Measurements from ENCODE around the gene PLEKHA8. TPM values are rescaled to one million over a fixed set of nuclear protein-coding genes. Genes with fewer than 3 reads are reported as not detected.

PLEKHA8 gene
- total RNA-seq, 4 donors from 2014 or later, result 5.7 to 12.4 (median 7.2) TPM

DNA sequence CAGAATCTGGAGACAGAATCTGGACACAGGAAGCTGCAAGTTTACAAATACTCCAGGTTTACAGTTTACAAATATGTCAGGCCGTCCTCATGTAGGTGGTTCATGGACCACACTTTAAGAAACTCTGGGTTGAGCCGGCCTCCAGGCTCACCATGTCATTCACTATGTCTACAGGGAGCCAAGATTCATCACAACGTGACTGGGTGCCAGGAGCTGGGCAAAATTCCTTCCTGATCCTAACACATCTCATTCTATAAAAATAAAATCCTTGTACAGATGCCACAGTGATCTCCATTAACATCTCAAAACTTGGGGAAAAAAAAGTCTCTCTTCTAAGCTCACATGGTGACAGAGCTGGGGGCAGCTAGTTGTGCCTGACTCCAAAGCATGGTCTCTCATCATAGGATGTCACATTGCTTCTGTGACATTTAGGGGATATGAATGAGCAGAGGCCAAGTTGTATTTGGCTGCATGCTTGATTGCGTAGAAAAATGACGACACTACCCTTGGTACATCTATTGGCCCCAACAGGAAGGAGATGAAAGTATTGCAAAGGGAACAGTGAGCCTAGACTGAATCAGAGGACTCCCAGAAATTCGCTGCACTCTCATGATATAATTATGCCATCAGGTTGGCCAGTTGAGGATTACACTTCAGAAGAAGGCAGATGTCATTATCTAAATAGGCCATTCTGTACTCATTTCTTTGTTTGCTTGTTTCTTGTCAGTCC, 142.4 kb downstream of the PLEKHA8 start:
- Histone ChIP-seq H3K4me1 (peaks cover 66% of the 10 kb centered on the region), H3K36me3 (no peaks in the 10 kb centered on the region), H3K27ac (no peak overlapping the region), H3K27me3 (no peaks in the 10 kb centered on the region), H3K4me3 (no peak overlapping the region), H3K9me3 (no peaks in the 10 kb centered on the region)
- WGBS, result 64% methylated on average over 6 of the region's 6 CpGs
- TF ChIP-seq POLR2A (IDR thresholded peaks at IDR 0.05), result no peak
- no peak for TF ChIP-seq POLR2AphosphoS5 (IDR thresholded peaks at IDR 0.05)
- TF ChIP-seq, protein P1, sequence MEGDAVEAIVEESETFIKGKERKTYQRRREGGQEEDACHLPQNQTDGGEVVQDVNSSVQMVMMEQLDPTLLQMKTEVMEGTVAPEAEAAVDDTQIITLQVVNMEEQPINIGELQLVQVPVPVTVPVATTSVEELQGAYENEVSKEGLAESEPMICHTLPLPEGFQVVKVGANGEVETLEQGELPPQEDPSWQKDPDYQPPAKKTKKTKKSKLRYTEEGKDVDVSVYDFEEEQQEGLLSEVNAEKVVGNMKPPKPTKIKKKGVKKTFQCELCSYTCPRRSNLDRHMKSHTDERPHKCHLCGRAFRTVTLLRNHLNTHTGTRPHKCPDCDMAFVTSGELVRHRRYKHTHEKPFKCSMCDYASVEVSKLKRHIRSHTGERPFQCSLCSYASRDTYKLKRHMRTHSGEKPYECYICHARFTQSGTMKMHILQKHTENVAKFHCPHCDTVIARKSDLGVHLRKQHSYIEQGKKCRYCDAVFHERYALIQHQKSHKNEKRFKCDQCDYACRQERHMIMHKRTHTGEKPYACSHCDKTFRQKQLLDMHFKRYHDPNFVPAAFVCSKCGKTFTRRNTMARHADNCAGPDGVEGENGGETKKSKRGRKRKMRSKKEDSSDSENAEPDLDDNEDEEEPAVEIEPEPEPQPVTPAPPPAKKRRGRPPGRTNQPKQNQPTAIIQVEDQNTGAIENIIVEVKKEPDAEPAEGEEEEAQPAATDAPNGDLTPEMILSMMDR (IDR thresholded peaks at IDR 0.05), result no peak
- TF ChIP-seq EP300 (IDR thresholded peaks at IDR 0.05), result no peak
- DNase-seq (ENCODE audit: low spot score in 2 of 2), result no peak

DNA sequence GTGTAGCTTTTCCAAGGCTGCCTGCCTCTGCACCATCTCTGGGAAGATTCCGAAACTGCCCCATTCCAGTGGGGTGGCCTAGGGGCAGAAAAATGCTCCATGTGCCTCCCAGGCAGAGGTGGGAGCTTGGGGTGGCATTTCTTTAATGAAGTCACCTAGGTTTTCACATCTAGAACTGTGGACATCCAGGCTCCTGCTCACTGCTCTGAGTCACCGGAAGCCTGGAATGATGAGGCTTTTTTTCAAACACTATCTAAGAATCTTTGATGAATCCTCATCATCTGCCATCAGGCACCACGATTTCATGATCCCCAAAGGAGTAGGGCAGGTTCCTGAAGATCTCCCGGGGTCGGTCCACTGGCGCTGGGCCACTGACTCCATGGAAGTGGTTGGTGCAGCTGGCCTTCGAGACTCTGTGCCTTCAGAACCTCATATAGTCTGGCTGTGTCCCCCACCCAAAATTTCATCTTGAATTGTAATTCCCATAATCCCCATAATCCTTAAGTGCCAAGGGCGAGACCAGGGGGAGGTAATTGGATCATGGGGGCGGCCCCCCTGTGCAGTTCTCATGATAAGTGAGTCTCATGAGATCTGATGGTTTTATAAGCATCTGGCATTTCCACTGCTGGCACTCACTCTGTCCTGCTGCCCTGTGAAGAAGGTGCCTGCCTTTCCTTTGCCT, 143.7 kb downstream of the PLEKHA8 start:
- Histone ChIP-seq H3K27me3 (no peaks in the 10 kb centered on the region), H3K4me3 (no peak overlapping the region), H3K4me1 (peaks cover 58% of the 10 kb centered on the region), H3K9me3 (no peaks in the 10 kb centered on the region), H3K36me3 (no peaks in the 10 kb centered on the region), H3K27ac (peak overlapping the region; percentile 83)
- no peak for DNase-seq (ENCODE audit: low spot score in 2 of 2)
- 65% methylated on average over 9 of the region's 9 CpGs for WGBS
- no peak for TF ChIP-seq POLR2A (IDR thresholded peaks at IDR 0.05)
- TF ChIP-seq, protein P1 (IDR thresholded peaks at IDR 0.05), result no peak
- TF ChIP-seq POLR2AphosphoS5 (IDR thresholded peaks at IDR 0.05), result no peak
- TF ChIP-seq EP300 (IDR thresholded peaks at IDR 0.05), result no peak

DNA sequence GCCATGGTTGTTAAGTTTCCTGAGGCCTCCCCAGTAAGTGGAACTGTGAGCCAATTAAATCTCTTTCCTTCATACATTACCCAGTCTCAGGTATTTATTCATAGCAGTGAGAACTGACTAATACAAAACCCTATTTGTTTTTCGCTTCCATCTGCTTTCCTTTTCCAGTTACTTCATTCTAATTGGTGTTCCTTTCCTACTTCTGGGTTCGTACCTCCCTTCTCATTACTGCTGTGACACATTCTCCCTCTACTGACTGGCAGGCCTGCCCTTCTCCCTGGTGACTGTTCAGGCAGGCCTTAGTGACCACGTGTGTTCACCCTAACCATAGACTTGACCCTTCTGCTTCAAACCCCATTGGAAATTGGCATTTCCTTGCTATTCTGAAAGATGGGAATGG, 144.2 kb downstream of the PLEKHA8 start:
- Histone ChIP-seq H3K4me3 (no peak overlapping the region), H3K27ac (peak overlapping the region; percentile 83), H3K27me3 (no peaks in the 10 kb centered on the region), H3K4me1 (peaks cover 61% of the 10 kb centered on the region), H3K9me3 (no peaks in the 10 kb centered on the region), H3K36me3 (no peaks in the 10 kb centered on the region)
- TF ChIP-seq POLR2A (IDR thresholded peaks at IDR 0.05), result no peak
- TF ChIP-seq EP300 (IDR thresholded peaks at IDR 0.05), result no peak
- no peak for DNase-seq (ENCODE audit: low spot score in 2 of 2)
- 33% methylated on average over 3 of the region's 3 CpGs for WGBS

DNA sequence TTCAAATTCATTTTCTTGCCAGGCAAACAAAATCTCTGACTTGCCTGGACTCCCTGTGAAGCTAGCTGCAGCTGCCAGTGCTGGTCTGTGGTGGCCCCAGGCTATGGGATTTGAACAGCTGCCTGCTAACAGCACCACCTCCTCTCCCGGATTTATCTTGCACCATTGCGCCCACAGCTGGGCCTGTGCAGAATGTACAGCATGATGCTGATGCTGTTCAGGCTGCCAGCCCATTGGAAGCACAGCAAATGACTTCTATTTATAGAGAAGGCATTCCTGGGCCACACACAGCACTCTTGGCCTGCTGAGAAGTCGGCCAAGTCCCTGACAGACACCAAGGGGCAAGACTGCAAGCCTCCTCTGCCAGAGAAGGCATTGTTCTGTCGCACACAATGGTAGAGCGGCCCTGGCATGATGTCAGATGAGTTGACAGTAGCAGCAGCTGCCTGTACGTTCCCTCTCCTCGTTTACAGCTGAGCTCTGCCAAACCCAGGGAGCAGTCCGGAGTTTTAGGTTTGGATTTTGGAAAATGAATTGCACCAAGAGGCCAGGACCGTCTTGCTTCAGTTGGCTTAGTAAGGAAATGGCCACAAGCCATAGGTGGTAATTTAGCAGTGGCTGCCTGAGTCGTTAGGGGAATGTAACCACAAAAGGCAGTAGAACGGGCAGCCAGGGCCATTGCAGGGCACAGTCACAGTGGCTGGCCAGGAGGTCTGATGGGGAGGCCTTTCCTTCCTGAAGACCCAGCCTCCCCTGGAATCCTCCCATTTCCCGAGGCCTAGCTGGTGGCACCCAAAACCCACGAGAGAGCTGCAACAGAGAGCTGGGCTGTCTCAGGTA, 145.1 kb downstream of the PLEKHA8 start:
- Histone ChIP-seq H3K4me3 (no peak overlapping the region), H3K4me1 (peaks cover 62% of the 10 kb centered on the region), H3K27ac (peak overlapping the region; percentile 83), H3K9me3 (no peaks in the 10 kb centered on the region), H3K27me3 (no peaks in the 10 kb centered on the region), H3K36me3 (no peaks in the 10 kb centered on the region)
- WGBS, result 24% methylated on average over 9 of the region's 13 CpGs
- DNase-seq (ENCODE audit: low spot score in 2 of 2), result peak; percentile 82 to 86
- TF ChIP-seq POLR2AphosphoS5 (IDR thresholded peaks at IDR 0.05) (peak in 2 of 3 donors; percentile 38 to 43), EP300 (IDR thresholded peaks at IDR 0.05) (no peak)

DNA sequence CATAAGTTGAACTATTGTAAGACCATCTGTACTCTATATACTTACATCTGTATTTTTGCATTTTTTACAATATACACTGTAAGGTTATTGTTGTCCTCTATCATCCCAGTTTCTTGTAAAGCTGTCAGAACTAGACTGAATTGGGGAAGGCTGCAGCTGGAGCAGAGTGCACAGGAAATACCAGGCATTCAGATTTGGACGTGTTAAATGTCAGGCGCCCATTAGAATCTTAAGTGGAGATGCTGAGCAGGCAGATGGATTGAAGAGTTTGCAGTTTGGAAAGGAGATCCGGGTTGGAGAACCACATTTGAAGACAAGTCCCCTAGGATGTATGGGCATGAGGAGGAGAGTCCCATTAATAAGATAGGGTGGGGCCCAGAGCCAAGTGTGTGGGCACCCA, 147.0 kb downstream of the PLEKHA8 start:
- no peaks in the 10 kb centered on the region for H3K9me3 ChIP-seq
- no peaks in the 10 kb centered on the region for H3K27me3 ChIP-seq
- H3K4me1 ChIP-seq, result peaks cover 56% of the 10 kb centered on the region
- H3K27ac ChIP-seq, result no peak overlapping the region
- H3K36me3 ChIP-seq, result no peaks in the 10 kb centered on the region
- no peak overlapping the region for H3K4me3 ChIP-seq
- WGBS, result 66% methylated on average over 3 of the region's 3 CpGs
- TF ChIP-seq EP300 (IDR thresholded peaks at IDR 0.05) (no peak), POLR2AphosphoS5 (IDR thresholded peaks at IDR 0.05) (no peak), POLR2A (IDR thresholded peaks at IDR 0.05) (no peak)
- TF ChIP-seq, protein P1 (IDR thresholded peaks at IDR 0.05), result no peak
- DNase-seq (ENCODE audit: low spot score in 2 of 2), result no peak

All from suprapubic skin (tissue), 4 donors.